IPS-NIHi7 (cell line): Measurements from ENCODE around the gene REC8.

ENCODE experiments used
- DNase-seq: peaks from one replicate; pipeline ENCODE4 v3.0.0; 2012; ENCODE audit warnings: mixed read lengths; ENCODE audit errors: extremely low spot score

Gene REC8

GRCh38 chr14:24138396-24139271 is 33.2 kb upstream of the REC8 start:
- no peak for DNase-seq

- DNase-seq = no peak
These were observed 32.5 kb upstream of the REC8 start for GRCh38 chr14:24139272-24139934.

- peak; percentile 96 for DNase-seq
These were observed 30.6 kb upstream of the REC8 start, which contains the start of gene EMC9 for GRCh38 chr14:24141097-24141880. Gene EMC9 (minus strand): TSS chr14:24141591. CDS start chr14:24141304, 287 bp downstream.

GRCh38 chr14:24143511-24143910 is 28.4 kb upstream of the REC8 start:
- no peak for DNase-seq

- DNase-seq = no peak
These were observed 27.4 kb upstream of the REC8 start for GRCh38 chr14:24144451-24144850.

GRCh38 chr14:24145219-24145618 is 26.7 kb upstream of the REC8 start:
- DNase-seq = no peak

- DNase-seq = no peak
These were observed 26.0 kb upstream of the REC8 start for GRCh38 chr14:24145690-24146452.

GRCh38 chr14:24146453-24146977 is 25.4 kb upstream of the REC8 start, which contains the start of gene PSME2:
Gene PSME2 (minus strand): TSS chr14:24146610. CDS start chr14:24146581, 29 bp downstream.
- peak; percentile 98 for DNase-seq

- DNase-seq = peak; percentile 97
These were observed 24.7 kb upstream of the REC8 start, which contains the start of gene RNF31 for GRCh38 chr14:24146978-24147760. Gene RNF31 (plus strand): TSS chr14:24147498. CDS start chr14:24147699, 201 bp downstream.

GRCh38 chr14:24147761-24148428 is 24.0 kb upstream of the REC8 start:
- no peak for DNase-seq

- DNase-seq = no peak
These were observed 22.4 kb upstream of the REC8 start for GRCh38 chr14:24149302-24149969.

GRCh38 chr14:24150061-24150460 is 21.8 kb upstream of the REC8 start:
- DNase-seq = no peak

- no peak for DNase-seq
These were observed 21.3 kb upstream of the REC8 start for GRCh38 chr14:24150567-24150966.

GRCh38 chr14:24150993-24151392 is 20.9 kb upstream of the REC8 start:
- DNase-seq = no peak

- DNase-seq = no peak
These were observed 20.3 kb upstream of the REC8 start for GRCh38 chr14:24151404-24152080.

GRCh38 chr14:24155100-24155499 is 16.8 kb upstream of the REC8 start:
- no peak for DNase-seq

- no peak for DNase-seq
These were observed 15.0 kb upstream of the REC8 start for GRCh38 chr14:24156840-24157239.

GRCh38 chr14:24157331-24157730 is 14.5 kb upstream of the REC8 start:
- DNase-seq = no peak
